WTC11 (cell line): Measurements from ENCODE around the gene DENND4A.

ENCODE experiments used
- ATF1 ChIP-seq: sonication (generic); formaldehyde crosslinking; IDR thresholded peaks from 2 replicates; pipeline ENCODE4 v1.8.1; 2023; ENCODE audit warnings: mild to moderate bottlenecking, moderate library complexity, missing genetic modification reagents
- CREB1 ChIP-seq: sonication (generic); formaldehyde crosslinking; IDR thresholded peaks from 2 replicates; pipeline ENCODE4 v1.8.0; 2023; ENCODE audit warnings: mild to moderate bottlenecking, missing genetic modification reagents
- IRF2 ChIP-seq: sonication (generic); formaldehyde crosslinking; IDR thresholded peaks from 2 replicates; pipeline ENCODE4 v1.8.0; 2022; ENCODE audit warnings: low read depth, missing genetic modification reagents, borderline replicate concordance
- TF ChIP-seq, protein P1 (sequence below): fragments of 200-600 bp; IDR thresholded peaks from 2 replicates; pipeline ENCODE4 v1.8.0; 2022; ENCODE audit warnings: antibody characterized with exemption
- TF ChIP-seq, protein P2 (sequence below): sonication (generic); formaldehyde crosslinking; IDR thresholded peaks from 2 replicates; pipeline ENCODE4 v1.8.0; 2022; ENCODE audit warnings: mild to moderate bottlenecking, missing genetic modification reagents

DNA sequence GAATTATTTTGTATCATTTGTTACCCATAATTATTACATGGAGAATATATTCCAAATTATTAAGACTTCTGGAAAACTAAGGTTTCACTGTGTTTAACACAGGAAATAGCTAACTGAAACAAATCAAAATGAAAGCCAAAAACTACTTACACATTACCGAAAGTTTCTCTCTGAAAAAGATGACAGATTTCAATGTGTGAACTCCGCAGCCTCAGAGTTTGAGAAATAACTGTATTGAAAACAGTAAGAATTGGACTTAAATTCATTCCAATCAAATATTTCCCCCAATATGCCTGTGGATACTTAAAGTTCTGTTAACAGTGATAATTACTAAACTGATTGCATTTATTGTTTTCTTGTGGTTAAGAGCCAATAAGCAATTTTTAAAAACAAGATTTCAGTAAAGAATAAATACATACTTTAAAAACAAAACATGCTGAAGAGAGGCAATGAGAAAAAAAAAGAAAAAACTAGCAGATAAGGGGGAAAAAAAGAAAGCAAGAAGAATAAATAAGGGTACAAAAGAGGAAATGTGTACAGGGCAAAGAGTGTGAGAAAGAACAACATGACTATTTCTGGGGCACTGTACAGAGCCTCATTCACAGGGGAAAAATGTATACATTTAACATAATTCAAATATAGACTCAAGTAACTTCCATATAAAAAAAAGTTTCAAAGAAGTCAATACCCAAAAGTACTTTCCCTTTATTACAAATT lies 30.7 kb downstream of the DENND4A start:
- TF ChIP-seq, protein P1, sequence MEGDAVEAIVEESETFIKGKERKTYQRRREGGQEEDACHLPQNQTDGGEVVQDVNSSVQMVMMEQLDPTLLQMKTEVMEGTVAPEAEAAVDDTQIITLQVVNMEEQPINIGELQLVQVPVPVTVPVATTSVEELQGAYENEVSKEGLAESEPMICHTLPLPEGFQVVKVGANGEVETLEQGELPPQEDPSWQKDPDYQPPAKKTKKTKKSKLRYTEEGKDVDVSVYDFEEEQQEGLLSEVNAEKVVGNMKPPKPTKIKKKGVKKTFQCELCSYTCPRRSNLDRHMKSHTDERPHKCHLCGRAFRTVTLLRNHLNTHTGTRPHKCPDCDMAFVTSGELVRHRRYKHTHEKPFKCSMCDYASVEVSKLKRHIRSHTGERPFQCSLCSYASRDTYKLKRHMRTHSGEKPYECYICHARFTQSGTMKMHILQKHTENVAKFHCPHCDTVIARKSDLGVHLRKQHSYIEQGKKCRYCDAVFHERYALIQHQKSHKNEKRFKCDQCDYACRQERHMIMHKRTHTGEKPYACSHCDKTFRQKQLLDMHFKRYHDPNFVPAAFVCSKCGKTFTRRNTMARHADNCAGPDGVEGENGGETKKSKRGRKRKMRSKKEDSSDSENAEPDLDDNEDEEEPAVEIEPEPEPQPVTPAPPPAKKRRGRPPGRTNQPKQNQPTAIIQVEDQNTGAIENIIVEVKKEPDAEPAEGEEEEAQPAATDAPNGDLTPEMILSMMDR, result no peak
- TF ChIP-seq ATF1 (no peak), IRF2 (CRISPR knock-in tag) (no peak), CREB1 (CRISPR knock-in tag) (no peak)
- TF ChIP-seq, protein P2, sequence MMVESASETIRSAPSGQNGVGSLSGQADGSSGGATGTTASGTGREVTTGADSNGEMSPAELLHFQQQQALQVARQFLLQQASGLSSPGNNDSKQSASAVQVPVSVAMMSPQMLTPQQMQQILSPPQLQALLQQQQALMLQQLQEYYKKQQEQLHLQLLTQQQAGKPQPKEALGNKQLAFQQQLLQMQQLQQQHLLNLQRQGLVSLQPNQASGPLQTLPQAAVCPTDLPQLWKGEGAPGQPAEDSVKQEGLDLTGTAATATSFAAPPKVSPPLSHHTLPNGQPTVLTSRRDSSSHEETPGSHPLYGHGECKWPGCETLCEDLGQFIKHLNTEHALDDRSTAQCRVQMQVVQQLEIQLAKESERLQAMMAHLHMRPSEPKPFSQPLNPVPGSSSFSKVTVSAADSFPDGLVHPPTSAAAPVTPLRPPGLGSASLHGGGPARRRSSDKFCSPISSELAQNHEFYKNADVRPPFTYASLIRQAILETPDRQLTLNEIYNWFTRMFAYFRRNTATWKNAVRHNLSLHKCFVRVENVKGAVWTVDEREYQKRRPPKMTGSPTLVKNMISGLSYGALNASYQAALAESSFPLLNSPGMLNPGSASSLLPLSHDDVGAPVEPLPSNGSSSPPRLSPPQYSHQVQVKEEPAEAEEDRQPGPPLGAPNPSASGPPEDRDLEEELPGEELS (CRISPR knock-in tag), result no peak
